Fibroblast of the aortic adventitia (primary cell): ENCODE measurements around the gene ALOX15. TPM values are rescaled to one million over a fixed set of nuclear protein-coding genes. Genes with fewer than 3 reads are reported as not detected.
"Not testable (repeated sequence)": the region's sequence is repeated elsewhere in the genome, so short reads cannot be mapped to it uniquely, and the experiment has no call there.

ENCODE experiments used
- DNase-seq: peaks from one replicate; pipeline ENCODE4 v3.0.0-alpha.2; 2010; ENCODE audit warnings: low read depth
- H3K4me3 ChIP-seq: 2 replicates; pipeline ENCODE4 v1.5.1; 2011; ENCODE audit warnings: low read depth, mild to moderate bottlenecking, control low read depth, low read length, moderate library complexity
- total RNA-seq: library from RNA; depleted of rRNA; stranded (reverse); fragments of >200 nt; gene quantifications from 2 replicates; pipeline ENCODE4 v1.2.3, GENCODE V29; 2012; ENCODE audit warnings: low replicate concordance
- TF ChIP-seq, protein P1 (sequence below): IDR thresholded peaks from 2 replicates; pipeline ENCODE4 v1.5.1; 2011; ENCODE audit warnings: mild to moderate bottlenecking, low read length, control low read depth, inconsistent platforms; ENCODE audit not compliant: insufficient read depth

The ALOX15 gene, protein sequence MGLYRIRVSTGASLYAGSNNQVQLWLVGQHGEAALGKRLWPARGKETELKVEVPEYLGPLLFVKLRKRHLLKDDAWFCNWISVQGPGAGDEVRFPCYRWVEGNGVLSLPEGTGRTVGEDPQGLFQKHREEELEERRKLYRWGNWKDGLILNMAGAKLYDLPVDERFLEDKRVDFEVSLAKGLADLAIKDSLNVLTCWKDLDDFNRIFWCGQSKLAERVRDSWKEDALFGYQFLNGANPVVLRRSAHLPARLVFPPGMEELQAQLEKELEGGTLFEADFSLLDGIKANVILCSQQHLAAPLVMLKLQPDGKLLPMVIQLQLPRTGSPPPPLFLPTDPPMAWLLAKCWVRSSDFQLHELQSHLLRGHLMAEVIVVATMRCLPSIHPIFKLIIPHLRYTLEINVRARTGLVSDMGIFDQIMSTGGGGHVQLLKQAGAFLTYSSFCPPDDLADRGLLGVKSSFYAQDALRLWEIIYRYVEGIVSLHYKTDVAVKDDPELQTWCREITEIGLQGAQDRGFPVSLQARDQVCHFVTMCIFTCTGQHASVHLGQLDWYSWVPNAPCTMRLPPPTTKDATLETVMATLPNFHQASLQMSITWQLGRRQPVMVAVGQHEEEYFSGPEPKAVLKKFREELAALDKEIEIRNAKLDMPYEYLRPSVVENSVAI
- 0.98 TPM in 1 of 2 replicates, not detected in the other for total RNA-seq

DNA sequence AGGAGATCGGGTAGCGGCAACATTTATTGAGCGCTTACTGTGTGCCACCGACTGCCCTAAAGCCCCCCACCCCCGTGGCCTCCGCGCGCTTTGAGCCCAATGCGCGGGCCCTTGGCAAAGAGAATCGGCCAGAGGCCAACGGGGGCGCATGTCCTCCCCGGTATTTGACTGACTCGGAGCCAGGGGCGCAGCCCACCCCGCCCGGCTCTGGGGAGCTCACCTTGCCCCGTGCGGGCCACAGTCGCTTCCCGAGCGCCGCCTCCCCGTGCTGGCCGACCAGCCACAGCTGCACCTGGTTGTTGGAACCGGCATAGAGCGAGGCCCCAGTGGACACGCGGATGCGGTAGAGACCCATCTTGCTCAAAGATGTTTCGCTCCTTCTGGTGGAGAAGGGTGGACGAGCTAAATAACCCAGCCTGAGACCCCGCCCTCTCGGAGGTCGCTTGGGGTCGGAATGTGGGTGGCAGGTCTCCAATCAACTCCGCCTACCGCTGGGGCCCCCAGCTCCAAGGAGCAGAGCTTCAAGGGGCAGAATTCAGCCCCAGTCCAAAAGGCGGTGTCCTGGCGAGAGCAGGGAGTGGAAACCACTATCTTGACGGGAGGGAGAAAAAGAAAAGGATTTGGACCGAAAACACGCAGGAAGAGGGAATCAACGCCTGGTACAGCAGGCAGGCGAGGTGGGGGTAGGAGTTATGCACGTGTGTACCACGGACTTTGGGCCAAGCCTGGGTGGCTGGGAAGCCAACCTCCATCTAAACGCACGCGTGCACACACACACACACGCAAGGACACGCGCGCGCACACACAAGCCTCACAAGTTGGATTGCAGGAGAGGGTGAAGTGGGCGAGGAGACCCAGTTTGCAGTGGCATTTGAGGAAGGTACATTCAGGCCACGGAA, at the start of gene ALOX15:
Gene ALOX15 (minus strand): TSS at position 382 of the 899 bp plus-strand sequence. CDS start 27 bp downstream, at position 355.
- H3K4me3 ChIP-seq, result no peak within 1 kb of the TSS
- TF ChIP-seq, protein P1, sequence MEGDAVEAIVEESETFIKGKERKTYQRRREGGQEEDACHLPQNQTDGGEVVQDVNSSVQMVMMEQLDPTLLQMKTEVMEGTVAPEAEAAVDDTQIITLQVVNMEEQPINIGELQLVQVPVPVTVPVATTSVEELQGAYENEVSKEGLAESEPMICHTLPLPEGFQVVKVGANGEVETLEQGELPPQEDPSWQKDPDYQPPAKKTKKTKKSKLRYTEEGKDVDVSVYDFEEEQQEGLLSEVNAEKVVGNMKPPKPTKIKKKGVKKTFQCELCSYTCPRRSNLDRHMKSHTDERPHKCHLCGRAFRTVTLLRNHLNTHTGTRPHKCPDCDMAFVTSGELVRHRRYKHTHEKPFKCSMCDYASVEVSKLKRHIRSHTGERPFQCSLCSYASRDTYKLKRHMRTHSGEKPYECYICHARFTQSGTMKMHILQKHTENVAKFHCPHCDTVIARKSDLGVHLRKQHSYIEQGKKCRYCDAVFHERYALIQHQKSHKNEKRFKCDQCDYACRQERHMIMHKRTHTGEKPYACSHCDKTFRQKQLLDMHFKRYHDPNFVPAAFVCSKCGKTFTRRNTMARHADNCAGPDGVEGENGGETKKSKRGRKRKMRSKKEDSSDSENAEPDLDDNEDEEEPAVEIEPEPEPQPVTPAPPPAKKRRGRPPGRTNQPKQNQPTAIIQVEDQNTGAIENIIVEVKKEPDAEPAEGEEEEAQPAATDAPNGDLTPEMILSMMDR, result no peak
- DNase-seq, result no peak

DNA sequence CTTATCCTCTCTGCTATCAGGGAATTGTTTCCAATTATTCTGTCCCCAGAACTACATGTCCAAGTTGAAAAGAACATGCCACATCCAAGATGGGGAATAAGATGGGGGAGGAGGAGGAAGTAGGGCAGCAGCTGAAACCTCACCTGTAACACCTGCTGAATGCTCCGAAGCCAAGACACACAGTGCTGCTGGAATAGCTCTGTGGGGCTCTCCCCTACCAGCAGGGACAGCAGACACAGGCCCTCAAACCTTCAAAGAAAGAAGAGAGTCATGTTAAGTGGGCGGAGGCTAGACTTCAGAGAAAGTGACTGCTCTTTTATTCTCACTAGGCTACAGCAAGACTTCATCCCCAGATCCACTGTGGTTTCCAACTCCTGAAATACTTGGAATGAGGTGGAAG, 49.3 kb upstream of the ALOX15 start:
- DNase-seq, result no peak
- no peak overlapping the region for H3K4me3 ChIP-seq
- TF ChIP-seq, protein P1, result no peak

GRCh38 chr17:4689872-4690271, 48.4 kb upstream of the ALOX15 start:
- not testable (repeated sequence) for H3K4me3 ChIP-seq, DNase-seq

DNA sequence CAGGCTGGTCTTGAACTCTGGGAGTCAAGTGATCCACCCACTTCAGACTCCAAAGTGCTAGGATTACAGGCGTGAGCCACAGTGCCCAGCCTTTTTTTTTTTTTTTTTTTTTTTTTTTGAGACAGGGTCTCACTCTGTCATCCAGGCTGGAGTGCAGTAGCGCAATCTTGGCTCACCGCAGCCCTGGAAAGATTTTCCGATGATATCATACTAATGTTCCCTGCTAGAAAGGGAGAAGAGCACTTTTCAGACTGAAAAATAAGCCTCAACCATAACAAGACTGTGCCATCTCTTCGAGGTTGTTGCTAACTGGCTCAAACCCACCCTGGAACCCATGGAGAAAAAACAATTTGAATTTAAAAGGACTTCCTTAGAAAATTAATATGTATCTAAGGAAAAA, 42.3 kb upstream of the ALOX15 start:
- not testable (repeated sequence) for H3K4me3 ChIP-seq
- DNase-seq, result peak; percentile 50

DNA sequence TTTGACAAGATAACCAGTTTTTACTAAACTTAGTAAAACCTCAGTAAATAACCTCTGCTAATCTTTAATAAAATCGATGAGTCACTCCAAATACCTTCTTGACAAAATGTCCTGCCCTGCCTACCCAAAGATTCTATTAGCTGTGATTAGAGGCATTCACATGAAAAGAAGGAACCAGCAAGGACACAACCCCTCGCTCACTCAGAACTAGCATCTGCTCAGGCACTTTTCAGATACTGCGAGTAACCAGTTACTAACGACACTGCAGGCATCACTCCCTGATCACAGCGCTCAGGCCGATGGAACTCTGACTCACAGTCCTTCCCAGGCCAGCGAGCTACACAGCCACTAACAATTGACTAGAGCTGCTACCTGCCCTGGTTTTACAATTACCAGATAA, 38.2 kb upstream of the ALOX15 start:
- TF ChIP-seq, protein P1, result no peak
- peak; percentile 50 for DNase-seq

GRCh38 chr17:4678448-4679026, 37.1 kb upstream of the ALOX15 start:
- no peak overlapping the region for H3K4me3 ChIP-seq
- DNase-seq, result peak; percentile 77
- TF ChIP-seq, protein P1, result no peak

More for the DNA sequence above, 38.2 kb upstream of the ALOX15 start:
- no peak overlapping the region for H3K4me3 ChIP-seq

DNA sequence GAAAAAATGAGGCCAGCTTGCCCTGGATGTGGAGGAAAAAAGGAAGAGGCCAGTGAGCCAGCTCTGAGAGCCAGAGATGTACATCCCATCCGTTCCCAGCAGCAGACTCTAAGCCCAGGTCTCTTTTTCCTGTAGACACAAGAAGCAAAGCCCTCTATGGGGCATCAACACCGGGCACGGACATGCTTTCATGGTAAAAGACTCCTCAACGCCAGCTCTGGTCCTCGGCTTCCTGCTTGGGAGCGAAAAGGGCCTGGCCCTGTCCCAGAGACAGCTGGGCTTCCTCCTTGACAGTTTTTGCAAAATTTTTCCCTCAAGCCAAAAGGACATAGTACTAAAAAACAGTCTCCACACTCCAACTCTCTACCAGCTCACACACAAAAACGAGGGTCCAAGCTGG, 35.3 kb upstream of the ALOX15 start:
- no peak for DNase-seq
- H3K4me3 ChIP-seq, result no peak overlapping the region
- TF ChIP-seq, protein P1, result no peak
